ENCODE results near the gene GRID2IP. TPM values are rescaled to one million over a fixed set of nuclear protein-coding genes. Genes with fewer than 3 reads are reported as not detected.

GRID2IP gene
- total RNA-seq, 1 donor from 2014 or later: 0.41 TPM

DNA sequence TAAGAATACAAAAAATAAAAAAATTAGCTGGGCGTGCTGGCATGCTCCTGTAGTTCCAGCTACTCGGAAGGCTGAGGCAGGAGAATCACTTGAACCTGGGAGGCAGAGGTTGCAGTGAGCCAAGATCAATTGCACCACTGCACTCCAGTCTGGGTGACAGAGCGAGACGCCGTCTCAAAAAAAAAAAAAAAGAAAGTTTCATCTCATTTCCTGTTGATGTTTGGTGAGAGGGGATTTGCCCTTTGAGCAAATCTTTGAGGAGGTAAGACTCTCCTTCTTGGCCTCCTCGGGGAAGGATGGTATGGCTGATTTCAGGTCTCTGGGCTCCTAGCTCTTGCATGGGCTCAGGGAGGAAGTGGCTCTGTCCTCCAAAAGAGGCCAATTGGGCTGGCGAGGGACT is 3.6 kb upstream of the GRID2IP start:
- no peak overlapping the region for H3K4me3 ChIP-seq
- H3K36me3 ChIP-seq: no peaks in the 10 kb centered on the region
- H3K27me3 ChIP-seq (ENCODE audit: low read depth): no peaks in the 10 kb centered on the region
- intact Hi-C loops (cut with DNase I): no loop called here
- ATAC-seq (no peak), DNase-seq (no peak)
- no peaks in the 10 kb centered on the region for H3K4me1 ChIP-seq
- H3K27ac ChIP-seq: no peak overlapping the region
- no peaks in the 10 kb centered on the region for H3K9me3 ChIP-seq
- TF ChIP-seq, protein P1, sequence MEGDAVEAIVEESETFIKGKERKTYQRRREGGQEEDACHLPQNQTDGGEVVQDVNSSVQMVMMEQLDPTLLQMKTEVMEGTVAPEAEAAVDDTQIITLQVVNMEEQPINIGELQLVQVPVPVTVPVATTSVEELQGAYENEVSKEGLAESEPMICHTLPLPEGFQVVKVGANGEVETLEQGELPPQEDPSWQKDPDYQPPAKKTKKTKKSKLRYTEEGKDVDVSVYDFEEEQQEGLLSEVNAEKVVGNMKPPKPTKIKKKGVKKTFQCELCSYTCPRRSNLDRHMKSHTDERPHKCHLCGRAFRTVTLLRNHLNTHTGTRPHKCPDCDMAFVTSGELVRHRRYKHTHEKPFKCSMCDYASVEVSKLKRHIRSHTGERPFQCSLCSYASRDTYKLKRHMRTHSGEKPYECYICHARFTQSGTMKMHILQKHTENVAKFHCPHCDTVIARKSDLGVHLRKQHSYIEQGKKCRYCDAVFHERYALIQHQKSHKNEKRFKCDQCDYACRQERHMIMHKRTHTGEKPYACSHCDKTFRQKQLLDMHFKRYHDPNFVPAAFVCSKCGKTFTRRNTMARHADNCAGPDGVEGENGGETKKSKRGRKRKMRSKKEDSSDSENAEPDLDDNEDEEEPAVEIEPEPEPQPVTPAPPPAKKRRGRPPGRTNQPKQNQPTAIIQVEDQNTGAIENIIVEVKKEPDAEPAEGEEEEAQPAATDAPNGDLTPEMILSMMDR (IDR thresholded peaks at IDR 0.05): no peak

DNA sequence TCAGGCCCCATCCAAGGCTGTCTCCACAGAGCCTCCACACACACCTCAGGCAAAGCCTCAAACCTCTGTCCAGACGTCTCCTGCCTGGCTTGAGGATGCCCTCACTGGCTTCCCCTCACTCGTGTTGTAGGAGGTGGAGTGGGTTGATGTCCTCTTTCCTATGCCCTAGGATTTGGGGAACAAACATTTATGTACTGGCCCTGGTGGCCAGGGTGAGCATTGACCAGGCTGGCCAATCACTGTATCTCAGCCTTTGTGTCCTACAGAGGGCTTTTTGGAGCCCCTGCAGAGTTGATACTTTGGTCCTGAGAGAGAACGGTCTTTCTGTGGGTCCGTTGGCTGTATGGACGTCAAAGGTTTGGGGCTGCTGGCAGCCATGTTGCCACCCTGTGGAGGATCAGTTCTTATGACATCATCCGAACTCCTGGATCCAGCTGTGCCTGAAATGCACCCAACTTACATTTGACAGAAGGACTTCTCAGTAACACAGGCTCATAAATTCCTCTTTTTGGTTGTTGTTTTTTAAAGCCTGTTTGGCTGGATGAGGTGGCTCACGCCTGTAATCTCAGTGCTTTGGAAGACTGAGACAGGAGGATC is 2.3 kb upstream of the GRID2IP start:
- Histone ChIP-seq H3K4me3 (no peak overlapping the region), H3K36me3 (no peaks in the 10 kb centered on the region), H3K4me1 (no peaks in the 10 kb centered on the region), H3K27ac (no peak overlapping the region), H3K9me3 (no peaks in the 10 kb centered on the region), H3K27me3 (ENCODE audit: low read depth) (no peaks in the 10 kb centered on the region)
- no peak for ATAC-seq
- intact Hi-C loops (cut with DNase I): no loop called here
- DNase-seq: no peak
- TF ChIP-seq, protein P1 (IDR thresholded peaks at IDR 0.05): no peak

DNA sequence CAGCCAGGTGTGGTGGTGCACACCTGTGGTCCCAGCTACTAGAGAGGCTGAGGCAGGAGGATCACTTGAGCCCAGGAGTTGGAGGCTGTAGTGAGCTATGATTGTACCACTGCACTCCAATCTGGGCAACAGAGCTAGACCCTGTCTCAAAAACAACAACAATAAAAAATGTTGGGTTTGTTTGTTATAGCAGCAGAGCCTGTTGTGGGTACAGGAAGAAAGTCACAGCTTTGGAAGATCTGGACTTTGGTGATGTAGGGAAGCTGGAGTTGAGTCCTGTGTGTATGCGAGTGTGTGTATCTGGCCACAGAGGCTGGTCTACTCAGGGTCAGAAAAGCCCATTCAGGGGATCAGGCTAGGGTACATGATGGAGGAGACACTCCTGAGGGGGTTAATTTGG is 3.9 kb downstream of the GRID2IP start:
- TF ChIP-seq, protein P1 (IDR thresholded peaks at IDR 0.05): no peak
- DNase-seq (no peak), ATAC-seq (no peak)
- H3K27me3 ChIP-seq (ENCODE audit: low read depth): no peaks in the 10 kb centered on the region
- H3K36me3 ChIP-seq: no peaks in the 10 kb centered on the region
- H3K4me3 ChIP-seq: no peak overlapping the region
- no peaks in the 10 kb centered on the region for H3K9me3 ChIP-seq
- intact Hi-C loops (cut with DNase I): no loop called here
- no peaks in the 10 kb centered on the region for H3K4me1 ChIP-seq
- H3K27ac ChIP-seq: no peak overlapping the region

DNA sequence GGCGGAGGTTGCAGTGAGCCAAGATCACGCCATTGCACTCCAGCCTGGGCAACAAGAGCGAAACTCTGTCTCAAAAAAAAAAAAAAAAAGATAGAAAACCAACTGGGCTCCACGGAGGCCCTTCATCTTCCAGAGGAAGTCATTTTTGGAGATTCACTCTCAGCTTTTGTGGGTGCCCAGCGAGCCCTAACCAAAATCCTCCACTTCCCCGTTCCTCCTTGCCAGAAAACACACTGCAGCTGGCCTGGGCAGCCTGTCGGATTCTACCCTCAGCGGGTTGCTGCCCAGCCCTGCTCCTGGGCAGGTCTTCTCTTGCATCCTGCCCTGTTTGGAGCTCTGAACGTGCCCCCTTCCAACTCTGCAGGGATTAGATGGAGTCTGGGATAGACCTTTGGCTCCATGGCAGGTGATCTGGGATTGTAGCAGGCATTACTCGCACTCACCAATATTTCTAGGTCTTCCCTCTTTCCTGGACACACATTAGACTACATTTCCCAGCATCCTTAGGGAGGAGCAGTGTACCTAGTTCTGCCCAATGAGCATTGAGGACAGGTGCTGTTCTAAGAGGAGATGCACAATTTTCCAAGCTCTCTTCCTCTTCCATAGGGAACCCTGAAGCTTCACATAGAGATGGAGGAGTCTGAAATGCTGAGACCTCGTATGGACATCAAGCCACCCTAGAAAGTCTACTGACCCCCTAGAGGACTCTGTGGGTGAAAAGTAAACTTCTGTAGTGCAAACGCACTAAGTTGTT is 4.6 kb downstream of the GRID2IP start:
- no peaks in the 10 kb centered on the region for H3K36me3 ChIP-seq
- no peaks in the 10 kb centered on the region for H3K27me3 ChIP-seq (ENCODE audit: low read depth)
- H3K4me3 ChIP-seq: no peak overlapping the region
- intact Hi-C loops (cut with DNase I): no loop called here
- H3K4me1 ChIP-seq: no peaks in the 10 kb centered on the region
- H3K9me3 ChIP-seq: no peaks in the 10 kb centered on the region
- no peak for DNase-seq
- no peak for ATAC-seq
- no peak overlapping the region for H3K27ac ChIP-seq
- TF ChIP-seq, protein P1 (IDR thresholded peaks at IDR 0.05): no peak

DNA sequence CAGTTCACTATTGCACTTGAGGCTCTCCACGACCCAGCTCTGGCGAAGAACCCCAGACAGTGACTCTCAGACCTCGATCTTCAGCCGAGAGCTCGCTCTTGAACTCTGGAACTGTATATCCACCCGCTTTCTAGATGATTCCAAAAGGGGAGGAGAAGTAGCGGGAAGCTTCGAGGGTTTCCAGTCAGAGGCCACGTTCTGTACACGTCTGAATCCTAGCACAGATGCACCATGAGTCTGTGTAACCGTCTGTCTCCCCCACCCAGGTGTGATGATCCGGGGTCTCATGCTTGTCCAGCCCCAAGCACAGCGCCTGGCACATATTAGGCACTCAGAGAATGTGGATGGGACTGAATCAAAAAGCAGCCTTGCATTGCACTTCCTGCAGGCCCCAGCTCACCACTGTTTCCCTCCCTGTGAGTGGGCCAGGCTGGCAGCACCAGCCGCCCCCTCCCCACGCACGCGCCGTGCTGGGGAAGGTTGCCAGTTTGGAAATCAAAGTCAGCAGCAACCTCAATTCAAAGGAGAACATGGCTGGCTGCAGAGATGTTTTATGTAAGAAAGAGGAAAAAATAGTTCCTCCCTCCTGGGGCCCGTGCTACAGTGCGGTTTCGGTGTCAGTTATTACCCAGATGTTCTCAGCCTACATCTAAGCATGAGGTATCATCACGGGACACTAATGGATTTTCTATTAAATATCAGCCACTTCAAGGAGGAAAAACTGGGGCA is 5.7 kb downstream of the GRID2IP start:
- TF ChIP-seq, protein P1 (IDR thresholded peaks at IDR 0.05): no peak
- no peaks in the 10 kb centered on the region for H3K4me1 ChIP-seq
- H3K27me3 ChIP-seq (ENCODE audit: low read depth): no peaks in the 10 kb centered on the region
- intact Hi-C loops (cut with DNase I): no loop called here
- no peaks in the 10 kb centered on the region for H3K36me3 ChIP-seq
- peak in 1 of 2 donors; percentile 23 for ATAC-seq
- no peak overlapping the region for H3K27ac ChIP-seq
- no peaks in the 10 kb centered on the region for H3K9me3 ChIP-seq
- DNase-seq: no peak
- H3K4me3 ChIP-seq: no peak overlapping the region
